ENCODE data around the gene GLI3.

The GLI3 gene

DNA sequence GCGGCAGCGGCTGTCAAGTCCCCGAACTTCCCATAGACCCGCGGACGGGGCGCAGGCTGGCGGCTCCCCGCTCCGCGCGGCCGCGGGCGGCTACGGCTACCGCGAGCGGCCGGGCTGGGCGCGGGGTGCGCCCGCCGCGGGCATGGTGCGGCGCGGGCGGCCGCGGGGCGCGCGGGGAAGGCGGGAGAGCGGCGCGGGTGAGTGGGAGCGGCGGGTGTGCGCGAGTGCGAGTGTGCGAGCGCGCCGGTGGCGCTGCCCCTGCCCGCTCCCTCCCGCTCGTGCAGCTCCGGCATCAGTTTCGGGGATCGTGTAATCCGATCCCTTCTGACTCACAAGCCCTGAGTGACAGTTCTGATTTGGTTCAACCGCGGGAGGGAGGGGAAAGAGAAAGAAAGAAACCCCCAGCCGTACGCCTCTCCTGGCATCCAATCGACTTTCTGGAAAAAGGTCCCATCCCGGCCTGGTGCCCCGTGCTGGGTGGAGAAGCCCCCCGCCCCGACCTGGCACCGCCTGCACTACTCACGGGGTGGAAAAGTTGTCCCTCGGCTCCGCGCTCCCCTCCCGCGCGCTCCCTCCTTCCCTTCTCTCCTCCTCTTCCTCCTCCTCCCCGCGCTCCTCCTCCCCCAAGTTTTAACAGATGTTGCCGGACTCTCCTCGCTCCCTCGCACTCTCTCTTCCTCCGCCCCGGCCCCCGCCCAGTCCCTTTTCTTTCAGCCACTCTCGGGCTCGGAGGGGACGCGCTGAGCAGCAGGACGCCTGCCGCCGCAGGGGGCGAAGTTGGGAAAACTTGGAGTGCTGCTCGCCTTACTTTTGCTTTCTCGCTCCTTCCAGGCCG, at the start of gene GLI3:
GLI3 (minus strand) TSS at position 234 of the 835 bp plus-strand sequence. CDS start 13,956 bp downstream, outside the sequence.
- peak; percentile 24 to 39 for DNase-seq

DNA sequence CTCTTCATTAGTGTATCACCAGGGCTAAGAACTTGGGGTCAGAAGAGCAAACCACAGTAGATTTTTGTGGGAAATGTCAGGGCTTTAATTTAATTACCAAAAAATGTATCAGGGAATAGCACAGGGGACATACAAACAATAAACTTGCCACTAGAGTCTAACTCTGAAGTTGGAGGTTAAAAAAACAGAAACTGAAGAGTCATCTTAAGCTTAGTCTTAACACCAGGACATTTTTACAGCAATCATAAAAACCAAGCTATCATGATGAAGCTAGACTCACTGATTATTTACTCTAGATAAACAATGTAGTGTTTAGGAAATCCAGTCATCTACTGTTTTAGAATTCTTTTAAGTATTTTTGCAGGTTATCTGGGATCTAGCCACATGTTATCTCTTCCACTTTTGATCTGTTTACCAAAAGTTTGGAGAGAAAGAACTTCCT, 48.4 kb upstream of the GLI3 start:
- no peak for DNase-seq

DNA sequence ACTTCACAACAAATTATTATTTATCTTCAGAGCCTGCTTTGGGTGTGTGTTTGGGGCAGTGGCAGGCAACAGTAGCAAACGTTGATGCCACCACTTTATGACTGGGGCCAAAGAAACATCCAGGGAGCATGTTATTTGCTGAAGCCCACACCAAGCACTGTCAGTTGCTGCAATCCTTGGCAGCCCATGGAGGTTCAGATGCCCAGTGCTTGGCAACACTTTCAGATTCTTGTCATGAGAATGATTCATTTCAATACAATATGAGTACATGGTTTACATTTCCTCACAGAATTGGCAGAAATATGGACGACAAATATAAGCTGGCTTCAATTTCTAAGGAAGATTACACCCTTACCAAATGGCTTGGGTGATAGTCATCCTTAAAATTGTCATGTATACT, 46.5 kb upstream of the GLI3 start:
- DNase-seq = no peak

DNA sequence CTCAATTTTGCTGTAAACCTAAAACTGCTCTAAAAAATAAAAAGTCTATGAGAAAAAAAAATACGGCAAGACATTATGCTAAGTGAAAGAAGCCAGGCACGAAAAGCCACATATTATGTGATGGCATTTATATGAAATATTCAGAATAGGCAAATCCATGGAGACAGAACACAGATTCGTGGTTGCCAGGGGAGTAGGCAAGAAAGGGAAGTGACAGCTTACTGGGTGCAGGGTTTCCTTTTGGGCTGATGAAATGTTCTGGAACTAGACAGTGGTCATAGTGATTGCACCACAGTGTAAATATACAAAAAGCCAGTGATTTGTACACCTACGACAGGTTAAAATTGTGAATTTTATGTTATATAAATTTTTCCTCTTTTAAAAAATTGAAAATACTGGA, 41.3 kb upstream of the GLI3 start:
- DNase-seq = no peak

DNA sequence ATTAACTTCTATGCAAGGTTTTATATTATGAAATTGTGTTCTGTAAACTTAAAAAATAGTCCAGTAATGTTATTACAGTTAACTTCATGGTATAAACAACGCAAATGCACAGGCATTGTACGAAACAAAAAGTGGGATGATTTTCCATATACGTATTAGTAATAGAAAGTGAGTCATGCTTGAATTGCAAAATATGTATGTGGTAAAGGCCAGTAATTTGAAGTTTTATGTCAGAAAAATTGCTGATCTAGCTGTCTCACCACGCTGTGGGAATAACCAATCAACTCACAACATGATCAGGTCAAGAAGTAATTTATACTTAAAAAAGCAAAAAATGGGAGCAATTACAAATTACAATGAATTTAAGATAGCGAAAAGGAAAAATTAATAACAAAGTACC, 37.0 kb upstream of the GLI3 start:
- DNase-seq = no peak

DNA sequence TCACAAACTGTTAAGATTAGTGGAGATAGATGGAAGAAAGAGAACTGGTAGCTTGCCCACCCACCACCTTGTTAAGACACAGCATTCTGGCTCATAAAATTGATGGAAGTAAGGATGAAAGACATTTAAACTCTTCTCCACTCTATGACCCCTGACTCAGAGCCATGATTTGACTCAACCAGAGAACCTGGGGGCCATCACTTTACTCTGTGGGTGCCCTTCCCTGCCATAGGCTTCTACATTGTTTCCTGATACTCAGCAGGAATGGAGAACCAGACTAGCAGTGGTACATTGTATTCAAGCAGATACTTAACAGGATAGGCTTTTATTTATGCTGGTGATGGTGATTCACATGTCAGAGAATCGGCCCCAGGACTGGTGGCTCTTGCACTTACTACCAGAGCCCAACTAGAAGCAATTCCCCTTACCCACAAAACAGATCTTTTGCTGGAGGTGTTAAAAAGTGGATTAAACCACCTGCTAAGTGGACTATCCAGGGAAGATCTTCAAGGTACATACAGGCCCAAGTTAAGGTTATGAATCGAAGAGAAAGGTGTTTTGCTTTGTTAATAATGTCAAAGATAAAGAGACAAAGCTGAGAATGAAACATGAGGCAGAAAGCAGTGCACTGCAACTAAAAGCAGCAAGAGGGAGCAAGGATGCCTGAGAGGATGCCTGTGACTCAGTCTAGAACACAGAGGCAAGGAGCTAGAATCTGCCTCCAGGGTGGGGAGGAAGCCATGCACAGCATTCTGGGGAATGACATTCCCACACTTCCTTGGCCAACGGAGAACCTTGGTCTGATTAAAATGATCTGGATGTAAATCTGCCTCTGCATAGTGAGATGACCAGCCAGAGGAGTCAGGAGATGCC, 36.0 kb upstream of the GLI3 start:
- DNase-seq = no peak

DNA sequence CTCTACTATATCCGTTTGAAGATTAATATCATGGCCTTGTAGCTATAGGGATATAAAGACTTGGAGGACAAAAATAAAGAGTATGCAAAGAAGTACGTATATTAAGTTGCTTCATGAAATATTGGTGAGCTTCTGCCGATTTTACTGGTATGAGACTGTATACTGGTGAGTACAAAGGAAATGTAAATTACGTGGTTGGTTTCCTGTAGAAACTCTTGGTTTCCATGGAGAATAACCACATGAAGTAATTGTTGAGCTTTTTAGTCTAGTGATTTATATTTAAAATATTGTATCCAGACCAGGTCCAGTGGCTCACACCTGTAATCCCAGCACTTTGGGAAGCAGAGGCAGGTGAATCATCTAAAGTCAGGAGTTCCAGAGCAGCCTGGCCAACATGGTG, 32.2 kb upstream of the GLI3 start:
- DNase-seq = no peak

DNA sequence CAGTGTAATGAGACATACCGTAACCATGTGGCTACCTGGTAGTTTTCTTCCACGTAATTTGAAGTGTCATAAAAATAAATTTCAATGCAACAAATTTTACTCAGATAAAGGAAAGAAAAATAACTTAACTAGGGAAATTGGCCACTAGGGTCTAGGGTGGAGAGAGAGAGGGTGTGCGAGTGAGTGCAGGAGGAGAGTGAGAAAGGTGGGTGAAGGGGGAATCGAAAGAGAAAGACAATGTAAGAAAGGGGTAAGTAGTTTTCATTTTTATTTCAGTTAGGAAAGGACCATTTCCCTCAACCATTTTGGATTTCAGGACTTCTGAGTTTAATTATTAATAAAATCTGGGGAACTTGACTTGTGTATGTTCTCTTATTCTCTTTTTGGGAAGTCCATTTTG, 27.7 kb upstream of the GLI3 start:
- DNase-seq = no peak

DNA sequence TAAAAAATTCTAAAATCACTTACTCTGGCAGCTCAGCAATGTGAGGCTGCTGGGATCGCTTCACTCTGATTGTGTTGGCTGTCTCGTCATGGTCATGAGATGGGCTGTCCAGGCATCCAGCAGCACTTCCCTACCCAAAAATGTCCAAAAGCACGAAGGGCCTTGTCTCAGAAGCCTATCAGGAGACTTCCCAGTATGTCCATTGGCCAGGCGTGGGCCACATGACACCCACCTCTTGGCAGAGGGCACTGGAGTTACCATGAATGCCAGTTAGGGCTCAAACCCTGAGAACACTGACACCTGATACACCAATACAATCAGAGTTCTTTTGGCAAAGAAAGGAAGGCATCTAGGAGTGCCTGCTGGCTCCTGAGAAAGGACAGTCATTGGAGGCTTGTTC, 27.0 kb upstream of the GLI3 start:
- no peak for DNase-seq

DNA sequence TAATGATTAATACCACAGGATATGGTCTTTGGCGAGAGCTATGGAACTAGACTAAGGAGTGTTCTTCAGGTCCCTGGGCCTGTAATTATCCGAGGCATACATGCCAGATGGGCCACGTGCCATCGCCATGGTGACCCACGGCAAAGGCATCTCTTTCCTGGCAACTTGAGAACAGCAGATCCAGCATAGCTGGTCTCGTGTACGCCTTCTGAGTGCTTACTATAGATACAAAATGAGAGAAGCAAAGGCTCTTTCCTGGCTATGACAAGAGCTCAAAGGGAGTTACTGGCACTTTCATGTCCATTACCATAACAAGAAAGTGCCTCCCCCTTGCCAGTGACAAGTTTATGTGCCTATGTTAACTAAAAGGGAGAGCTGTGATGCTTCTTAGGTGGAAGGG, 26.0 kb upstream of the GLI3 start:
- DNase-seq = no peak

DNA sequence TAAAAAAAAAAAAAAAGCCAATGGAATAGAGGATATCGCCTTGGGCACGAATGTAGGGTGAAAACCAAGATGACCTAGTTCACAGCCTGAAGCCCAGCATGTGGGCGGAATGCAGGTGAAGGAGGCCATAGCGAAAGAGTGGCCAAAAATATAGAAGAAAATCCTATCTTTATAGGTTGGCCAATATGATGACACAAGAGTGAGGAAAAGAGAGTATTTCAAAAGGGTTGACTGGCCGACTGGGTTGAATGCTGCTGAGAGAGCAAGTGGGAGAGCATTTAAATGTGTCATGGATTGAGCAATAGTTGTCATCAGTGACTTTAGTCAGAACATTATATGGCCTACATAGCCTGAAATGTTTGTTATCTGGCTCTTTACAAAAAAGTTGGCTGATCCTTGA, 17.2 kb upstream of the GLI3 start:
- no peak for DNase-seq

DNA sequence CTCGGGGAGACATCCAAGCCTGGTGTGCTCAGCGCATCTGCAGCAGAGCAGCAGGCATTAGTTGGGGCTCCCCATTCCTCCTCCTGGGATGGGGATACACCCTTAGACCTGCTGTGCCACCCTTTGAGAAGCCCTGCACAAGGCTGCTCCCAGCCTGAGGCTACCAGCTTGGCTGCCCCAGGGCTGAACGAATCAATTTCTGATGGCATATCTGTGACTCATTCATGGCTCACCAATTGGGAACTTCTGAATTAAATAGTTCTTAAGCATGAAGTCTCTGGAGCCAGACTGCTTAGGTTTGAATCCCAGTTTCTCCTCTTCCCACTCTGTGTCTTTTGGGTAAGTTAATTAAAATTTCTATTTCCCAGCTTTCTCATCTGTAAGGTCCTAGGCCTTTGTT, 16.3 kb upstream of the GLI3 start:
- no peak for DNase-seq

DNA sequence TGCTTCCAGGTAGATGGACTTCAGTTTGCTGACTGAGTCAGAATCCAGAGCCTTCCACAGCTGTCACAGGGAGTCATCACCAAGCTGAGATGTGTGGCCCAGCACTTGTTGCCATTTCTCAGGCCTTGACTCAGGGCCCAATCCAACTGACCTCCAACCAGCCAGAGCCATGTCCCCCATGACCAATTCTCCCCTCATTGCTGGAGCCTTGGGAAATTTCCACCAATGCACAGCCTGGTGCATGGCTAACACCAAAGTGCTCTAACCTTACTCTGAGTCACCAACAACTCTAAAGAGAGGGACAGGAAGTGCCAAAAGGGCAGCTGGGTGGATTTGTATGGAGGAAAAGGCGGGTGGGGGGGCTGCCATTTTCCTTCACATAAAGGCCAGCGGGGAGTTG, 13.4 kb upstream of the GLI3 start:
- DNase-seq = no peak

DNA sequence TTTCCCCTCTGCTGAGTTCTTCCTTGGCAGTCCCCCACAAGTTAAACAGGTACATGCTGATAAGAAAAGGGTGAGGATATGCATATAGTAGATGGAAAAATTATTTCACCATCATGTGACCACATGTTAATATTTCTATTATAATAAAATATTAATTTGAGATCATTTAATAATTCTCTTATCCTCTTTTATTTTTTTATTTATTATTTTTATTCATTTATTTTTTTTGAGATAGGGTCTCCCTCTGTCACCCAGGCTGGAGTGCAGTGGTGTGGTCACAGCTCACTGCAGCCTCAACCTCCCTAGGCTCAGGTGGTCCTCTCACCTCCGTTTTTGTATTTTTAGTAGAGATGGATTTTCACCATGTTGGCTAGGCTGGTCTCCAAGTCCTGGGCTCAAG, 11.6 kb upstream of the GLI3 start:
- DNase-seq = no peak

DNA sequence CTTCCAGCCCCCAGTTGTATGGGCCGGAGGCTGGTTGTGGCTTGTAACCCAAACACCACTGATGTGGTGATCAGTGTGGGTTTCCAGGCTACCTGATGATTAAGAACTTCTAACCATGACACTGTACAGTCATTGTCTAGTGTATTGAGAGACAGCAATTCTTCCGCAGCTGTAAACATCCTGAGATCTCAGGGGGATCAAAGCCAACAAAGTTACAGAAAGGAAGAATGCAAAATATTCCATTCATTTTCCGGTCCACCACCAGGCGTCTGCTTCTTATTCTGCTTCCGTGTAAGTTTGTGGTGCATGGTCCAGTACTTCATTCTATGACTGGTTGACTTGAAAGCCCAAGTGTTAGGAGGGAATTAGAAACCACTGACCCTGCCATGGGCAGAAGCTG, 10.3 kb upstream of the GLI3 start:
- no peak for DNase-seq

DNA sequence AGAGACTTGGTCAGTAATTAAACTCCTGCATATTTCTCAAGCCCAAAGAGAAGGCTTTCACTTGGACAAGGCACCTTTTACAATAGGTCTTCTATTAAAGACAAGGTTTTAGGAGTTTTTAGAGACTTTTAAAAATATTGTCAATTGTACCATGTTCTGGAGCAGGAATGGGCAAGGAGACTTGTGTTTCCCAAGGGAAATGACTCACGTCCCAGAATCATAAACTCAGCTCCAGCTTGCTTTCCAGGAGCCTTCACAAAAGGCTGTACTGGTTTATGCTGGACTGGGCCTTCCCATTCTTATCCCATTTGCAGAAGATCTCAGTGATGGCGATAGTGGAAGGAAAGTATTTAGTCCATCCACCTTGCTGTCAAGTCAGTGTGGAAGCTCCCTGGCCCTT, 7.8 kb upstream of the GLI3 start:
- DNase-seq = no peak

DNA sequence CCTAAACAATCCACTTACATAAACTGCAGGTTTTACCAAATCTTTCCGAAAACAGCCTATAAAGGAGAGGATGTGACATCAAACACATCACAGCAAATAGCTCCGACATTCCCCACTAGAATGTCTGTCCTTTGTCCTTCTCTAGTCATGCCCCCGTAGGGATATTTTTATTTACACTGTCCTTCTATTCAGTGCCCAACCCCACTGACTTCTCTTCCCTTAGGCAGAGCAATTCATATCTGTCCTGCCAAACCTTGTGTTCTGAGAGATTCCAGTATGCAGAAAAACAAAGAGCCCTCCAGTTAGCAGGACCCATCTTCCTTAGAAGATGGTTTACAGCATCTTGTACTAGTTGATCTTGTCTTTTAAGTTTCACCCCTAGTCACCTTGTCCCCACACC, 5.4 kb upstream of the GLI3 start:
- DNase-seq = no peak

DNA sequence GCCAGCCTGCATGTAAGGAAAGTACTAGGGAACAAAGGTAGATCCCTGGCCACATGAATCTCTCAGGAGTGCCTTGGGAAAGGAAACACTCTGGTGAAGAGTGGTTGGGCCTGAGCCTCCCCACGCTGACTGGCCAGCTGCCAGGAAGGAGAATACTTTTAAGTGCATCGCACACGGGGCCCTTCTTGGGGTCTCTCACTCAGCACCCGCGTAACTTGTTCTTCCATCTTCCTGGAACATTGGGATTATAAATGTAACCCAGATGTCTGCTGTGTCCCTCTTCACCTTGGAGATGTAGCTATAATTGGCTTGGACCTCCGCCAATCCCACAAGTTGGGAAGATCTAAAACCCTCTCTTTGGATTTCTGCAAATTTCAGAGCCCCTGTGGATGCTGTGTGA, 4.4 kb upstream of the GLI3 start:
- DNase-seq = no peak

DNA sequence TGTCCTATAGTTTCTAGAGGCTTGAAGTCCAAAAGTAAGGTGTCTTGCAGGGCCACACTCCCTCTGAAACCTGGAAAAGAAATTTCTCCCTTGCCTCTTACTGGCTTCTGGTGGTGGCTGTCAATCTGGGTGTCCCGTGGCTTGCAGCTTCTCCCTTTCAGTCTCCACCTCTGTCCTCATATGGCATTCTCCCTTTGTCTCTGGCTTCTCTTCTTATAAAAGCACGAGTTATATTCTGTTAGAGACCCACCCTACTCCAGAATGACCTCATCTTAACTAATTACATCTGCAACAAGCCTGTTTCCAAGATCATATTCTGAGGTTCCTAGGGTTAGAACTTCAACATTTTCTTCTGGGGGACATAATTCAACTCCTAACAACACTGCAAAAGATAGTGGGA, 3.4 kb upstream of the GLI3 start:
- no peak for DNase-seq

DNA sequence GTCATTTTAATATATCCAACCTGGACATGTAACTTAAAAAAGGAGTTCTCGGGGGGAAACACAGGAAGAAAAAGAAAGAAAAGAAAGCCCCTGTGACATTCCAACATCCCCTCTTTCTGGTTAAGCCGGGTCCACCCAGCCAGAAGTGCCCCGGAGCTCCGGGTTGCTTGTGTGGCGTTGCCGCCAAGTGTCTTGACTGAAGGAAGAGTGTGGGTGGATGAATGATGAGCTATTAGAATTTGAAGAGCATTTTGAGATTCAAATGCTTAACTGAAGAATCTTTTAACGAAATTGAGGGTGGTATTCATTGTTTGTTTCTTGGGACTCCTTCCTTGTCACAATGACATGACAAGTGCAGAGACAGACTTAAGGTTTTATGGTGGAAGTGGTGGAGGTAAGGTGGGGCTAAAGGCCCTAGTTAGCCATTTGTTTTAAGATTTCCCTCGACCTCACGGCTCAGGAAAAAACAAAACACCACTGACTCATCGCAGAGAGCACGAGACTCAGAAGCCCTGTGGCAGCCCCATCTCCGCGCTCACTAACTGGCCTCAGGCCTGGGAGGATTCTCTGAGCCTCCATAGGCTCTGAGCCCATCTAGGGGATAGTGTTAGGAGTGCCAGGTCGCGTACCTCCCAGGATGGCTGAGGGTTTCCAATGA, 1.8 kb upstream of the GLI3 start:
- no peak for DNase-seq

DNA sequence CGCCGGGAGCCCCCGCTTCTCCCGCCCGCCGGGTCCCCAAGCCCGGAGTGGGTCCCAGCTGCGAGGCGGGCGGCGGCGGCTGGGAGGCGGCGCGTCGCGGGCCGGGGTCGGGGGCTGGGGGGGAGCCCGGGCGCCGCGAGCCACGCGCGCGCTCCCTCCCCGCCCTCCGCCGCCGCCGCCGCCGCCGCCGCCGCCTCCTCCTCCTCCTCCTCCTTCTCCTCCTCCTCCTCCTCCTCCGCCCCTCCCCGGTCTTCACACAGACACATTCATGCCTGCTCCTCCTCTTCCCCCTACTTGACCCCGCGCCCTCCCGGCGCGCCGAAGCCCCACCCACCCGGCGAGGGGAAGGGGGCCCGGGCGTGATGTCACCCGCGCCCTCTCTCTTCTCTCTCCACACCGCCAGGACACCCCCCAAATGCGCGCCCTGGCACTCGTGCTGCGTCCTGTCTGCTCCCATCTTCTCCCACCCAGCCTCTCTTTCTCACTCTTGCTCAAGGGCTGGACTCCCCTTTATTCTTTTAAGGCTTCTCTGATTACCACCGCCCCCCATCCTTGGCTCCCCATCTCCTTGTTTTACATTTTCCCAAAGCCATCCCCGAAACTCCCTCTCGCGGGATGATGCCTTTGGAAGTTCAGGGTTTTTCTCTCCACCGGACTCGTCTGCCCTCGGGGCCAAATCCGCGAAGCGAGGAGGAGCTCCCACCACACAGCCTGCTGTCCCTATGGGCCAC, 967 bp upstream of the GLI3 start:
- no peak for DNase-seq

DNA sequence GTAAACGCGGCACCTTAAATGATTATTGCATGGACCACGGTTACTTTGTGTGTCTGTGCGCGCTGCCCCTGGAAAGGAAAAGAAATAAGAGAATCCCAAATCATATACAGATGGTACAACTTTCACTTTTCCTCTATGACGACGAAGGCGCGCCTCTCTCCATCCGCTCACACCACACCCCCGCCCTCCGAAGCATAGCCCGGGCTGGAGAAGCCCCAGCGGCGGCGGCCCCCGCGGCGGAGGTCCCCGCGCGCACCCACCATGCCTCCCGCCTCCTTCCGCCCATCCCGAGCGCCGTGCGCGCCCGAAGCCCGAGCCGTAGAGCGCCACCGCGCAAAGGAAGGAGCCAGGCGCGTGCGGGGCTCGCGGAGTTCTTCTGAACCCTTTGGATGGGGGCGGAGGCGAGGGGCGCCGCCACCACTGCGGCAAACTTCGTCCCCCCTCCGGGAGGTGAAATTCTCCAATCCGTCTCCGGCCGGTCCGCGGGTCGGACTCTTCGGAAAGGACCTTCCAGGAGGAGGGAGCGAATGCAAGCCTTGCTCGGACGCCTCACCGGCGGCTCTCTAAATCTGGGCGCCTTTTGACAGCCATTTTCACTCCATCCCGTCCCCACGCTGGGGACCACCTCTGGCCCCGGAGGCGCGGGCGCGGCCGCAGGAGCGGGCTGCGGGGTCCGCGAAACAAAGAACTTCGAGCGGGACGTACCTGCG, 588 bp downstream of the GLI3 start:
- DNase-seq = no peak
